Activated T-cell treated with anti-CD3 and anti-CD28 coated beads, Interleukin-2, amount 50 U/mL, for 72 hours (primary cell): ENCODE data around the gene DOCK10. TPM values are rescaled to one million over a fixed set of nuclear protein-coding genes. Genes with fewer than 3 reads are reported as not detected.
A peak's percentile ranks its signal among the peaks of the same experiment; 100 is the strongest.
"Not testable (repeated sequence)": the region's sequence is repeated elsewhere in the genome, so short reads cannot be mapped to it uniquely, and the experiment has no call there.

Experiments
- ATAC-seq, 2 donors: fragments of 150-1000 bp; cut with Tn5 transposase; replicated peaks in 1 of 2; 2 replicates each; pipeline ENCODE4 v1.10.0; 2021; ENCODE audit warnings: moderate library complexity in 2 of 2, mild to moderate bottlenecking in 1 of 2
- DNase-seq, 2 donors: peaks; one replicate each; pipeline ENCODE4 v3.0.0; 2021 to 2022; ENCODE audit warnings: mixed read lengths in 1 of 2
- H3K27ac Mint-ChIP-seq: one replicate; pipeline ENCODE4 v1.8.0; 2022; ENCODE audit warnings: mild to moderate bottlenecking, moderate library complexity, mixed read lengths
- H3K27me3 Mint-ChIP-seq: one replicate; pipeline ENCODE4 v1.8.0; 2022; ENCODE audit warnings: low read depth, mixed read lengths
- H3K36me3 Mint-ChIP-seq, 2 donors: one replicate each; pipeline ENCODE4 v1.8.0; 2022; ENCODE audit warnings: mixed read lengths in 2 of 2, mild to moderate bottlenecking in 1 of 2; ENCODE audit not compliant: insufficient read depth in 2 of 2
- H3K4me1 Mint-ChIP-seq: one replicate; pipeline ENCODE4 v1.8.0; 2022; ENCODE audit warnings: low read depth, mixed read lengths
- H3K4me3 Mint-ChIP-seq, 2 donors: one replicate each; pipeline ENCODE4 v1.8.0; 2022; ENCODE audit warnings: mild to moderate bottlenecking in 2 of 2, mixed read lengths in 2 of 2, moderate library complexity in 2 of 2
- H3K9me3 Mint-ChIP-seq, 2 donors: one replicate each; pipeline ENCODE4 v1.8.0; 2022; ENCODE audit warnings: mixed read lengths in 2 of 2
- total RNA-seq, 2 donors: library from RNA; stranded (reverse); gene quantifications; one replicate each; pipeline ENCODE4 v1.2.3, GENCODE V29; 2022

DOCK10 gene
- total RNA-seq, 2 donors from 2014 or later = 179 to 199 TPM

DNA sequence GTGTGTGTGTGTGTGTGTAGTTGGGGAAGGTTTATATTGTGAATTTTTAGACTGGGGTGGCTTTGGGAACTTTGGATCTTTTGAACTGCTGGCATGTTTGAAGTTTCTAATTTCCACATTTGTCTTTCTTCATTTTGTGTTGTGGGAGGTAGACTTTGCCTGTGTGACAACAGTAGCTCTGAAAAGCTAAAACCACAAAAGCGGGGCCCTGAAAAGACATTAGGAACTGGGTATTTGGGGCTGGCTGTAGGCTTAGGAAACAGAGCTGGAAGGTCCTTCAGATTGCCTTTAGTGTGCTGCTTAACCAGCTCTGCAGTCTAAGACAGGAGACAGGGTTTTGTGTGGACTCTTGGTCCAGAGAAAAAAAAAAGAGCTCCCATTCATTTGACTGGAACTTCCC, 27.2 kb upstream of the DOCK10 start:
- no peaks in the 10 kb centered on the region for H3K27me3 Mint-ChIP-seq
- H3K4me1 Mint-ChIP-seq = peaks cover 25% of the 10 kb centered on the region
- H3K36me3 Mint-ChIP-seq = peaks cover 14 to 17% of the 10 kb centered on the region in 2 donors
- H3K9me3 Mint-ChIP-seq = peaks cover 10 to 18% of the 10 kb centered on the region in 2 donors
- ATAC-seq (no peak), DNase-seq (no peak)
- H3K27ac Mint-ChIP-seq = no peak overlapping the region
- H3K4me3 Mint-ChIP-seq = no peak overlapping the region

DNA sequence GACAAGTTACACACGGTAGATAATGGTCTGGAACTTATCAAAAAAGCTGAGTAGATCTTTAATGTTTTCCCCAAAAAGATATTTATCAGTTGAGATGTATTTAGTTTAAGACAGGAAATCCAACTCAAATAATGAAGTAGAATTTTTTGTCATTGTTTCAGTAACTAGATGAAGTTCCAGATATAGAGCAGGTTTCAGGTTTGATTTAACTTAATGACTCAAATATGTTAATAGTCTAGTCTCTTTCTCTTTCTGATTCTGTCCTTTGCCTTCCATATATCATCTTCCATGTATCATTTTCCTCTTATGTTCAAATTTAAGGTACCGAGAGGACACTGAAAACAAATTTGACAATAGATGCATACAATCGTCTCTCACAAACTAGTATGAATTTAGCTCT, 23.6 kb upstream of the DOCK10 start:
- ATAC-seq (peak; percentile 45 to 65), DNase-seq (no peak)
- peak overlapping the region; percentile 18 to 35 for H3K4me3 Mint-ChIP-seq
- H3K36me3 Mint-ChIP-seq = peaks cover 14 to 17% of the 10 kb centered on the region in 2 donors
- peaks cover 31% of the 10 kb centered on the region for H3K4me1 Mint-ChIP-seq
- no peaks in the 10 kb centered on the region for H3K27me3 Mint-ChIP-seq
- H3K9me3 Mint-ChIP-seq = peaks cover 10 to 18% of the 10 kb centered on the region in 2 donors
- H3K27ac Mint-ChIP-seq = no peak overlapping the region

DNA sequence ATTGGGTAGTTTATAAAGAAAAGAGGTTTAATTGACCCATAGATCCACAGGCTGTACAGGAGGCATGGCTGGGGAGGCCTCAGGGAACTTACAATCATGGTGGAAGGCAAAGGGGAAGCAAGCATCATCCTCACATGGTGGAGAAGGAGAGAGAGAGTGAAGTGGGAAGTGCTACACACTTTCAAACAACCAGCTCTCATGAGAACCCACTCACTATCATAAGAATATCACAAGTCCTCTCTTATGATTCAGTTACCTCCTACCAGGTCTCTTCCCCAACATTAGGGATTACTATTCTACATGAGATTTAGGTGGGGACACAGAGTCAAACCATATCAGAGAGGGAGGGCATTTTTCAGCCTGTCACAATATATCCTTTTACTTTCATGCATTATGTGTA, 22.7 kb upstream of the DOCK10 start:
- Mint-ChIP-seq H3K4me1 (peaks cover 31% of the 10 kb centered on the region), H3K9me3 (peaks cover 10 to 18% of the 10 kb centered on the region in 2 donors), H3K36me3 (peaks cover 14 to 17% of the 10 kb centered on the region in 2 donors), H3K27ac (no peak overlapping the region), H3K4me3 (peak overlapping the region in 1 of 2 donors; percentile 17), H3K27me3 (no peaks in the 10 kb centered on the region)
- ATAC-seq (peak in 1 of 2 donors; percentile 11), DNase-seq (no peak)

DNA sequence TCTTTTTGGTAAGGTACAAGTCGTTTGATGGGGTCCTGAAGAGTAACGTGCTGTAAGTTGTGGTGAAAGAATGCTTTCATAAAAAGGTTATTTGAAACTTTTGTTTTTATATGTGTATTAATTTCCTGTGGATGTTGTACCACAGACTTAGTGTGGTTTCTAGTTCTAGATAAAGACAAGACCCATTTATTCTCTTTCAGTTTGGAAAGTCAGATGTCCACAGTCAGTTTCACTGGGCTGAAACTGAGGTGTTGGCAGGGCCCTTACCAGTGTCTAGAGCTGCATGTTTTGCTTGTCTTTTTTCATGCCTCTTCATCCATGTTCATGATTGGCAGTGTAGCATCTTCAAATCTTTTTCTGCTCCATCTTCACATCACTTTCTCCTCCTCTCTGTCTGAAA, 22.1 kb upstream of the DOCK10 start:
- peaks cover 14 to 21% of the 10 kb centered on the region in 2 donors for H3K36me3 Mint-ChIP-seq
- no peak overlapping the region for H3K27ac Mint-ChIP-seq
- peaks cover 10 to 18% of the 10 kb centered on the region in 2 donors for H3K9me3 Mint-ChIP-seq
- H3K4me3 Mint-ChIP-seq = peak overlapping the region in 1 of 2 donors; percentile 17
- ATAC-seq (peak; percentile 30 to 44), DNase-seq (no peak)
- H3K27me3 Mint-ChIP-seq = no peaks in the 10 kb centered on the region
- H3K4me1 Mint-ChIP-seq = peaks cover 31% of the 10 kb centered on the region

DNA sequence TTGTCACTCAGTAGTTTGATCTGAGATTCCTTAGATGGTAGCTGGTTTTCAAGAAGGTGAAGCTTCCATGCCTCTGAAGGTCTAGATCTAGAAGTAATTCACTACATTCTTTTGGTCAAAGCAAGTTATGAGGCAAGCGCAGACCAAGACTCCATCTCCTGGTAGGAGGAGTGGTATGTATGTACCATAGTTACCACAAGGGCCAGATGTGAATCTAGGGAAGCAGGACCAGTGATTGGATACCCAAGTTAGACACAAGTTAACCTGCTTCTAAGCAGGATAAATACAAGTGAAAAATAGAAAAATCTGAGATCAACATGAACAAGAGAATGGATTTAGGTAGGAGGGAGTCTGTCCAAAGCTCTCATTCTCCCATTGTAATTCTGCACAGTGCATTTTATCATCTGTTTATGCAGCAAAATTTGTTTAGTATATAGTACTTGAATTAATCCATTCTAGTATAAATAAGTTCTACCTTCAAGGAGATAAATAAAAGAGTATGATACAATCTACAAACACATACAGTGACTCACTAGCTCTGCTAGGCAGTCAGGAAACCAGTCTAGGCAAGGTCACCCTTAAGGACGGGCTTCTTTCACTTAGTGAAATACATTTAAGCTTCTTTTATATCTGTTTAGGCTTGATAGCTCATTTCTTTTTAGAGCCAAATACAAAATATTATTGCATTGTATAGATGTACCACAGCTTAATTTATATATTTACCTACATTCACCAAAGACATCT, 14.2 kb upstream of the DOCK10 start:
- Mint-ChIP-seq H3K4me1 (peaks cover 50% of the 10 kb centered on the region), H3K4me3 (peak overlapping the region in 1 of 2 donors; percentile 8), H3K27ac (peak overlapping the region; percentile 58)

DNA sequence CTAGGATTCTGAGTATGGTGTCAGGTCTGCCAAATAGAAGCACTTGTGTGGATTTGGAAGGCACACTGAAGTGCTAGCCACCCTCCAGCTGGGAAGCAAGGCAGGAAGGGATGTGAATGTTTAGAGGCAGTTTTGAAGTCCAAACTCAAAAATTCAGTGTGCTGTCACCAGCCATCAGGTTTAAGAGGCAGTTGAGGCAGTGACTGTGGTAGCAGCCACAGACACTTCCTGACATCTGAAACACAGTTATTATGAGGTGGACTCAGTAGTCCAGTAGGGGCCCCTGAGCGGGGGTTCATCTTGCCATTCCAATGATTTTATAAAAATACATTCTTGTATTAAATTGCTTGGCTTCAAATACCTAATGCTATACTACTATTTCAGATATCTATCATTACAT, 13.4 kb upstream of the DOCK10 start:
- H3K4me1 Mint-ChIP-seq = peaks cover 56% of the 10 kb centered on the region
- no peak for ATAC-seq
- no peak for DNase-seq
- peaks cover 0 to 4% of the 10 kb centered on the region in 2 donors for H3K36me3 Mint-ChIP-seq
- H3K27me3 Mint-ChIP-seq = no peaks in the 10 kb centered on the region
- peak overlapping the region; percentile 58 for H3K27ac Mint-ChIP-seq
- peaks cover 0 to 2% of the 10 kb centered on the region in 2 donors for H3K9me3 Mint-ChIP-seq
- H3K4me3 Mint-ChIP-seq = no peak overlapping the region

More for the DNA sequence above, 14.2 kb upstream of the DOCK10 start:
- peaks cover 0 to 4% of the 10 kb centered on the region in 2 donors for H3K36me3 Mint-ChIP-seq
- DNase-seq (no peak), ATAC-seq (peak; percentile 77 to 82)
- no peaks in the 10 kb centered on the region for H3K27me3 Mint-ChIP-seq
- H3K9me3 Mint-ChIP-seq = peaks cover 0 to 2% of the 10 kb centered on the region in 2 donors

DNA sequence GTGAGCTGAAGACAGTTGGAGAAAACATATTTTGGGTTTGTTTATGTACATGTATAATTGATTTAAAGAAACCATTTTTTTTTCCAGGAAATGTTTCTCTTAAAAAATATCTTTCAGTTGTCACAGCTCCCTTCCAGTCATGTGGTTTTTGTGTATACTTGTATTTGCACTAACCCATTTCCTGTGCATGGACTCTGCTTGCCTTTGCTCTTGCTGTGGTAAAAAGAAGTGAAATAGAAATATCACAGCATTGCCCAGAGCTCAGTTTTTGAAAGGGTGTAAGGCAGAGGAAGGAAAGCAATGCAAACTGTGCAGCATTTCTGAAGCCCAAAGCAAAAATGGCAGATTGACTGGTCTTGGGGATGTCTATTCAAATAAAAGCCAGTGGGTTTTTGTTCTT, 10.4 kb upstream of the DOCK10 start:
- Mint-ChIP-seq H3K4me3 (peak overlapping the region; percentile 29 to 52), H3K27me3 (no peaks in the 10 kb centered on the region), H3K9me3 (no peaks in the 10 kb centered on the region), H3K4me1 (peaks cover 57% of the 10 kb centered on the region), H3K36me3 (no peaks in the 10 kb centered on the region), H3K27ac (peak overlapping the region; percentile 63)
- ATAC-seq = peak; percentile 77 to 78
- DNase-seq = no peak

DNA sequence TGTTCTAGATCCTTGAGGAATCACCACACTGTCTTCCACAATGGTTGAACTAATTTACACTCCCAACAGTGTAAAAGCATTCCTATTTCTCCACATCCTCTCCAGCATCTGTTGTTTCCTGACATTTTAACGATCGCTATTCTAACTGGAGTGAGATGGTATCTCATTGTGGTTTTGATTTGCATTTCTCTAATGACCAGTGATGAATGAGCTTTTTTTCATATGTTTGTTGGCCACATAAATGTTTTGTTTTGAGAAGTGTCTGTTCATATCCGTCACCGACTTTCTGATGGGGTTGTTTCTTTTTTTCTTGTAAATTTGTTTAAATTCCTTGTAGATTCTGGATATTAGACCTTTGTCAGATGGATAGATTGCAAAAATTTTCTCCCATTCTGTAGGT, 5.2 kb upstream of the DOCK10 start:
- H3K9me3 Mint-ChIP-seq, H3K4me3 Mint-ChIP-seq, H3K27ac Mint-ChIP-seq, H3K36me3 Mint-ChIP-seq, DNase-seq, ATAC-seq, H3K27me3 Mint-ChIP-seq: not testable (repeated sequence)
- peaks cover 26% of the 10 kb centered on the region for H3K4me1 Mint-ChIP-seq

DNA sequence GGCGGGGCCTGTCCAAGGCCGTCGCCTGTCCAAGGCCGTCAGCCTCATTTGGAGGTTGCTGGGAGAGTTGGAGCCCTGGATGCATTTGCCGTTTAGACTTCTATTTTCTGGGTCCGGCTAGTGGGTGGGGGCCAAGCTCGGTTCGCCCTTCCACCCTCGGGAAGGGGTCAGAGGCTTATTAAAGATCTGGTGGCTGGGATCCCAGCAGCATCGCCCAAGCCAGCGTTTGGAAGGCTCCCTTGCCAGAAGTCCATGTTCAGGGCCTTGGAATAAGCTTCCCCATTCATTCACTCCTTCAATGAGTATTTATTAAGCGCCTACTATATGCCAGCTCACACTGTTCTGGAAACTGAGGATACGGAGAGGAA, 516 bp upstream of the DOCK10 start:
- Mint-ChIP-seq H3K9me3 (no peaks in the 10 kb centered on the region), H3K36me3 (peaks cover 4 to 5% of the 10 kb centered on the region in 2 donors), H3K27ac (peak overlapping the region; percentile 66), H3K27me3 (peaks cover 7% of the 10 kb centered on the region), H3K4me3 (peak overlapping the region; percentile 81 to 82), H3K4me1 (peaks cover 45% of the 10 kb centered on the region)
- DNase-seq = no peak
- no peak for ATAC-seq

DNA sequence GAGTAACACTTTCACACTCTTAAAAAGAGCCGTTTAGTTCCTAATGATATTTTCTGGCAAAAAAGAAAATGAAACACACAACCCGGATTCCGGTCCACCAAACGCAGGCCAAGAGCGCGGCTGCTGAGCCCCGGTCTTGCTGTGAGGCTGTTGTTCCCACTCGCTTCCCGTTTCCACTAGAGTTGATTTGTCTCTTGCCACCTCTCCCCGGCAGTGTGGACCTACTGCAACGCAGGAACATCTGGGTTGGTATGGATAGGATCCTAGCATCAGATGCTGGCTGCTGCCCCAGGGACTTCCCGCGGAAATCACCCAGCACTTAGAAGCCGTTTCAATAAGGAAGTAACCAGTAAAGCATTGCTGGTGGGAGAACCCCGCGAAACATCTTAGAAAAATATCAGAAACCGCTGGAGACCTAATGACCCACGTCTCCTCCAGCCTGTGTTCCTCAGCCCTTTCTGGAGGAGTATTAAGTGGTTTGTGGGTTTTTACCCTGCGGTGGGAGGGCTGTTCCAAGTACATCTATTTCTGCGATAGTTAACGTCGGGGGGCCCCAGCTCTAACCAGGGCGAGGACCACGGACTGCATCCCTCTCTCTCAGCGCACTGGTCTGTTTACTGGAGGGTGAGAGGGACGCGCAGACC, 939 bp downstream of the DOCK10 start:
- Mint-ChIP-seq H3K36me3 (peaks cover 4 to 9% of the 10 kb centered on the region in 2 donors), H3K9me3 (no peaks in the 10 kb centered on the region), H3K4me1 (peaks cover 59% of the 10 kb centered on the region), H3K4me3 (peak overlapping the region; percentile 96 to 99), H3K27ac (peak overlapping the region; percentile 99), H3K27me3 (peaks cover 7% of the 10 kb centered on the region)
- ATAC-seq = peak; percentile 64 to 71
- DNase-seq = peak; percentile 64 to 71

DNA sequence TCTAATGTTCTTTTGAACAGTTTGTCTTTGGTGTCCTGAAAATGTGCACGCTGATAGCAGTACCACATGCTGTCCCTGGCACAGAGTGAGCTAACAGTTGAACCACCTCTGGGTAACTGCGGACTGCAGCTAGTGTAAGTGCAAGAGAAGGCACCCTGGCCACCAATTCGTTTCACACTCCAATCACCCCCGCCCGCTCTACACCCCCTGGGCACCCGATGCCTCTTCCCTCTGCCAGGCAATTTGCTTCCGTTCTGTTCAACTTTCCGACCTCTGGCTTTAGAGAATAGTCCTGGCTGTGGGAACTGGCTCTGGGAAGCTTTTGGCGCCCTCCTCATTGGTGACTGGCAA, 1.4 kb downstream of the DOCK10 start:
- H3K27ac Mint-ChIP-seq = peak overlapping the region; percentile 99
- peaks cover 4 to 9% of the 10 kb centered on the region in 2 donors for H3K36me3 Mint-ChIP-seq
- no peaks in the 10 kb centered on the region for H3K9me3 Mint-ChIP-seq
- peaks cover 64% of the 10 kb centered on the region for H3K4me1 Mint-ChIP-seq
- H3K27me3 Mint-ChIP-seq = peaks cover 7% of the 10 kb centered on the region
- peak; percentile 36 to 40 for ATAC-seq
- peak overlapping the region; percentile 96 to 99 for H3K4me3 Mint-ChIP-seq
- DNase-seq = peak; percentile 56

DNA sequence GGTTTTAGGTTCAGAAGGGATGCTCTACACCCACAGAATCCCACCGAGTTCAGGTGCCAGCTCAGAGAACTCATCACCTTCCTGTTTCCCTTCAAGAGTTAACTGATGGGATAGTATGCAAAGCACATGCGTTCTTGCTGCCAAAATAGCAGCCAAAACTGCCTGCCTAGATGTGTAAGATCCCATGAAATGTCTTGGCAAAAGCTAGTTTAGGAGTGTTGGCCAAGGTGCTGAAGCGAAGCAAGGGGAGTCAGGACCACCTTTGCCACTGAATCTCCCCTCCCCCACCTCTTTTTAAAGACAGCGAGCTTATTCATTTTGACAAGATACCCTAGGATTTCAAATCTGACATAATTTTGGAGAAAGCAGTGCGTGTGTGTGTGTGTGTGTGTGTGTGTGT, 2.1 kb downstream of the DOCK10 start:
- peaks cover 69% of the 10 kb centered on the region for H3K4me1 Mint-ChIP-seq
- peaks cover 7% of the 10 kb centered on the region for H3K27me3 Mint-ChIP-seq
- H3K27ac Mint-ChIP-seq = peak overlapping the region; percentile 99
- peak overlapping the region; percentile 96 to 99 for H3K4me3 Mint-ChIP-seq
- H3K36me3 Mint-ChIP-seq = peaks cover 4 to 9% of the 10 kb centered on the region in 2 donors
- no peak for ATAC-seq
- DNase-seq = peak in 1 of 2 donors; percentile 21
- H3K9me3 Mint-ChIP-seq = no peaks in the 10 kb centered on the region

DNA sequence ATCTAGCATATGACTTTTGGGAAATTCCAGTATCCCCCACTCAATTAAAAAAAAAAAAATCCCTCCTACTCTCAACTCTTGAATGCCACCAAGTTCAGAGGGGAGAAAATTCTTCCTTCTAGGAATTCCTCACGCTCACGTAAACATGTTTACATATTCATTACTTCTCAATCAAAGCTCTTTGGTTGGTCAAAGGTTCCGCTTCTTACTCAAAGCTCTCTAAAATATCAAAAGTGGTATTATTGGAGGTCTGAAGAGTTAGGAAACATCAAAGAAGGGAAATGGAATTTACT, 4.1 kb downstream of the DOCK10 start:
- H3K9me3 Mint-ChIP-seq = no peaks in the 10 kb centered on the region
- peaks cover 5 to 22% of the 10 kb centered on the region in 2 donors for H3K36me3 Mint-ChIP-seq
- DNase-seq (no peak), ATAC-seq (no peak)
- no peaks in the 10 kb centered on the region for H3K27me3 Mint-ChIP-seq
- peak overlapping the region; percentile 96 to 99 for H3K4me3 Mint-ChIP-seq
- H3K27ac Mint-ChIP-seq = peak overlapping the region; percentile 99
- H3K4me1 Mint-ChIP-seq = peaks cover 84% of the 10 kb centered on the region
